Measurements from ENCODE around the gene MUC2. TPM values are rescaled to one million over a fixed set of nuclear protein-coding genes. Genes with fewer than 3 reads are reported as not detected.

The MUC2 gene
- total RNA-seq, 2 donors from 2014 or later: under 0.01 TPM; not detected in 1

- ATAC-seq: no peak
- Histone ChIP-seq H3K27me3 (peaks cover 0 to 5% of the 10 kb centered on the region in 2 donors), H3K4me1 (no peaks in the 10 kb centered on the region), H3K9me3 (no peaks in the 10 kb centered on the region), H3K4me3 (no peak overlapping the region), H3K27ac (no peak overlapping the region), H3K36me3 (replicated peaks in 1 of 2; ENCODE audit: insufficient read depth in 1 of 2, low read depth in 2 of 2) (no peaks in the 10 kb centered on the region)
- TF ChIP-seq POLR2A (IDR thresholded peaks at IDR 0.05): no peak
- no peak for TF ChIP-seq CTCF (IDR thresholded peaks at IDR 0.05)
- no peak for DNase-seq
- intact Hi-C loops (cut with DNase I): no loop called here
- WGBS, 2 donors: 74 to 79% methylated on average over 24 to 29 of the region's 29 CpGs
These were observed 33.7 kb downstream of the MUC2 start for GRCh38 chr11:1108246-1108900.

GRCh38 chr11:1109101-1109917 lies 34.6 kb downstream of the MUC2 start:
- WGBS, 2 donors: 66 to 77% methylated on average over 11 to 28 of the region's 28 CpGs
- H3K4me3 ChIP-seq: no peak overlapping the region
- intact Hi-C loops (cut with DNase I): no loop called here
- TF ChIP-seq POLR2A (IDR thresholded peaks at IDR 0.05) (no peak), CTCF (IDR thresholded peaks at IDR 0.05) (no peak)
- ATAC-seq (no peak), DNase-seq (no peak)
- H3K36me3 ChIP-seq (replicated peaks in 1 of 2; ENCODE audit: insufficient read depth in 1 of 2, low read depth in 2 of 2): no peaks in the 10 kb centered on the region
- no peaks in the 10 kb centered on the region for H3K9me3 ChIP-seq
- H3K27ac ChIP-seq: no peak overlapping the region
- no peaks in the 10 kb centered on the region for H3K4me1 ChIP-seq
- peaks cover 0 to 5% of the 10 kb centered on the region in 2 donors for H3K27me3 ChIP-seq

- Histone ChIP-seq H3K4me1 (no peaks in the 10 kb centered on the region), H3K27ac (no peak overlapping the region), H3K36me3 (replicated peaks in 1 of 2; ENCODE audit: insufficient read depth in 1 of 2, low read depth in 2 of 2) (no peaks in the 10 kb centered on the region), H3K27me3 (peaks cover 0 to 5% of the 10 kb centered on the region in 2 donors), H3K9me3 (no peaks in the 10 kb centered on the region), H3K4me3 (no peak overlapping the region)
- TF ChIP-seq POLR2A (IDR thresholded peaks at IDR 0.05) (no peak), CTCF (IDR thresholded peaks at IDR 0.05) (no peak)
- ATAC-seq: no peak
- no peak for DNase-seq
- intact Hi-C loops (cut with DNase I): loop anchor here (10.0 kb wide), 1 partner anchor 405 kb away; no protein-coding TSS in a partner anchor
- 77 to 80% methylated on average over 17 to 39 of the region's 39 CpGs for WGBS, 2 donors
These were observed 35.4 kb downstream of the MUC2 start for GRCh38 chr11:1109918-1110705.

GRCh38 chr11:1111545-1112212 lies 37.0 kb downstream of the MUC2 start:
- TF ChIP-seq CTCF (IDR thresholded peaks at IDR 0.05) (no peak), POLR2A (IDR thresholded peaks at IDR 0.05) (no peak)
- no peak for ATAC-seq
- no peak overlapping the region for H3K4me3 ChIP-seq
- H3K27ac ChIP-seq: no peak overlapping the region
- H3K9me3 ChIP-seq: no peaks in the 10 kb centered on the region
- DNase-seq: peak in 1 of 4 donors; percentile 6
- WGBS, 2 donors: 71 to 73% methylated on average over 3 to 10 of the region's 10 CpGs
- H3K36me3 ChIP-seq (replicated peaks in 1 of 2; ENCODE audit: insufficient read depth in 1 of 2, low read depth in 2 of 2): no peaks in the 10 kb centered on the region
- intact Hi-C loops (cut with DNase I): loop anchor here (10.0 kb wide), 1 partner anchor 403 kb away; no protein-coding TSS in a partner anchor
- no peaks in the 10 kb centered on the region for H3K4me1 ChIP-seq
- H3K27me3 ChIP-seq: peaks cover 0 to 5% of the 10 kb centered on the region in 2 donors
